Limb (tissue), 2 donors: ENCODE measurements around the gene NOXRED1.
"Not testable (repeated sequence)": the region's sequence is repeated elsewhere in the genome, so short reads cannot be mapped to it uniquely, and the experiment has no call there.

Experiments used
- DNase-seq, 2 donors: peaks; one replicate each; pipeline ENCODE4 v3.0.0-alpha.2; 2016; ENCODE audit errors: extremely low spot score in 2 of 2

Gene NOXRED1, protein sequence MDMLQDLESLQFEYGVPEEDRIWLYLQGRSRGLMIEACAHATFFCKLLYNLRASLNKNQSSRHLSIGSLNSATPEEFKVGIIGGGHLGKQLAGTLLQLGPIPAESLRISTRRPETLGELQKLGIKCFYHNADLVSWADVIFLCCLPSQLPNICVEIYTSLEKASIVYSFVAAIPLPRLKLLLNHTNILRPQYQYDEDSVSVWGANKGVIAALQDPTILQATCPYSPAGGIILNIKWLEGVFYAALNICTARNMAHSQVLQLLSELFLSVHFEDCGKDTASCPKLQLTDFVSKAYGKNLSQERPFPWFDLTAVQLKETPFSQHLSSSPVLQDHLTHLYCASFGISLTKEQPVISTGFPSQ

DNA sequence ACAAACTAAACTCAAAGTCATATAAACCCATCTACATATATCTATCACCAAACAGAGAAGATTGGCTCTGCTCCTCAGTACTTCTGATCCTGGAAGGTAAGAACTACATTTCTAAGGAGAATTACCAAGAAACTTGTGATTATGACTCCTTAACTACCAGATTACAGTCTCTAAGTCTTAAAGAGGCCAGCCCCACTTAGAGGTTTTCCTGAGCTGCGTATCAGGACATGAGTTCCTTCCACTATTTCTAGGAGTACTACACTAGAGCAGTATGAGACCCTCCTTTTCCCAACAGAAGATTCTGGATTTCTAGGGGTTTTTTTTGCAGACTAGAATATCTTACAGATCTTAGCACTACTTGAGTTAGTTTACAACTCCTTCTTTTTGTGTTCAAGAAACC, at the start of gene NOXRED1:
Gene NOXRED1 (minus strand): TSS at position 101 of the 400 bp plus-strand sequence. CDS start 634 bp downstream, outside the sequence.
- no peak for DNase-seq

DNA sequence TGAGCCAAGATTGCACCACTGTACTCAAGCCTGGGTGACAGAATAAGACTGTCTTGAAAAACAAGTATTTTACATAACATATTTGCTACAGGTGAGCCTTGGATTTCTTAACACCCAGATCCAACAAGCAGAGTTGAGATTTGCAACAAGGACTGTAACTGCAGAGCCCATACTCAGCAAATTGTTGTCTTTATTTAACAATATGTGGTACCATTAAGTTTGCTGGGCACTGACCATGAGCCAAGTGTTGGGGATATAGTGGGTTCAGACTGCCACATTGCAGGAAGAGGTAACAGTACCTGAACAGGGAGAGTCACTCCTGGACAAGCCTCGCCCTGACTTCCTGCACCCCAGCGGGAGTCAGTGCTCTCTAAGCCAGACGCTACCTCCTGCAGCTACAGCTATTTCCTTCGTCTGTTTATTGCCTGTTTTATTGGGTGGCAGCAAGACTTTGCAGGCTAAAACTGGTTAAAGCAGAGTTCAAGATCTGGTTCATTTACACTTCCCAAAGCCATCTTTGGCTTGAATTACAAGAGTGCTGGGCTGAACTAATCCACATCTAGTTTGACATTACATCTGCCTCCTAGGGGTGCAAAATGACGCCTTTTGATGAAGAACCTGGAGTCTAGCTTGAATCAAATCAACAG, 47.0 kb upstream of the NOXRED1 start:
- no peak for DNase-seq

DNA sequence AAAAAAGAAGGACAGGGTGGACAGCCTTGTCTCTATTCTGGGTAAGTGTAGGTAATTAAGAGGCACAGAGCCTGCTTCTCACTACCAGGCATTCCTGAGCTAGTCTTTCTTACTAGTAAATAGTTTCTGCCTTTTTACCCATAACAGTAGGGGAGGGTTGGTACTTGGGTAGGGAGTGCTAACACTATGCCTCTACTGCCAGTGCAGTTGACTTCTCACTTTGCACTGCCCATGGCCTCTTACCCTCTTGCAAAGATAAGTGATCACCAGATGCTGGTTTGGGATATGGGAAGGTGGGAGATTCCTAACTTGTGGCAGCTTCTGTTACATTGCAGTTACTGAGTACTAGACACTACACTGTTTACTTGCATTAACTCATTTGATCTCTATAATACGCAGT, 46.2 kb upstream of the NOXRED1 start:
- DNase-seq, result no peak

DNA sequence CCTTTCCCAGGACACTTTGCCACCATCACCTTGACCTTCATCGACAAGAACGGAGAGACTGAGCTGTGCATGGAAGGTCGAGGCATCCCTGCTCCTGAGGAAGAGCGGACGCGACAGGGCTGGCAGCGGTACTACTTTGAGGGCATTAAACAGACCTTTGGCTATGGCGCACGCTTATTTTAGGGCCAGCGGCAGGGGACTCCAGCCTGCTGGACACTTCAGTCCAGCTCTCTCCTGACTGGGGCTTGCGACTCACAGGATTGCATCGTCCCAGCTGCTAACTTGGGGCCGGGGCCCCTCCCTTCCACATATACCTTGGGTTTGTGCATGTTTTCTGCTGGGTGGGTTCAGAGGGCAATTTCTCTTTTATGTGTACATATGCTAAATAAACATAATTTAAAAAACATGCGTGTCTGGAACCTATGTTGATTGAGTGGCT, 45.8 kb upstream of the NOXRED1 start:
- no peak for DNase-seq

DNA sequence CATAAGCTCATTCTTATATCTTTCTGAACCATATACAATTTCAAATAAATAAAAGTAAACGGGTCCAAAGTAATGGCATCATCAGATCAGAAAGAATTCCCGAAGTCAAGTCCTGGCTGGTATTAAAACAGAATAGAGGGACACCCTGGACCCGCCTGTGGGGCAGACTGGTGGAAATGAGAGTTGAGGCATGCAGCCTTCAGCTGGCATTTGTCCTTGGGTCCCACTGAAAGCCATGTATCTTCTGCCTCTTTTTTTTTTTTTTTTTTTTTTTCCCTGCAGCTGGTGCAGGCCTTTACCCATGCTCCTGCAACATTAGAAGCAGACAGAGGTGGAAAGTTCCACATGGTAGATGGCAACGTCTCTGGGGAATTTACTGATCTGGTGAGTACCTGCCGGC, 44.5 kb upstream of the NOXRED1 start:
- DNase-seq, result no peak

DNA sequence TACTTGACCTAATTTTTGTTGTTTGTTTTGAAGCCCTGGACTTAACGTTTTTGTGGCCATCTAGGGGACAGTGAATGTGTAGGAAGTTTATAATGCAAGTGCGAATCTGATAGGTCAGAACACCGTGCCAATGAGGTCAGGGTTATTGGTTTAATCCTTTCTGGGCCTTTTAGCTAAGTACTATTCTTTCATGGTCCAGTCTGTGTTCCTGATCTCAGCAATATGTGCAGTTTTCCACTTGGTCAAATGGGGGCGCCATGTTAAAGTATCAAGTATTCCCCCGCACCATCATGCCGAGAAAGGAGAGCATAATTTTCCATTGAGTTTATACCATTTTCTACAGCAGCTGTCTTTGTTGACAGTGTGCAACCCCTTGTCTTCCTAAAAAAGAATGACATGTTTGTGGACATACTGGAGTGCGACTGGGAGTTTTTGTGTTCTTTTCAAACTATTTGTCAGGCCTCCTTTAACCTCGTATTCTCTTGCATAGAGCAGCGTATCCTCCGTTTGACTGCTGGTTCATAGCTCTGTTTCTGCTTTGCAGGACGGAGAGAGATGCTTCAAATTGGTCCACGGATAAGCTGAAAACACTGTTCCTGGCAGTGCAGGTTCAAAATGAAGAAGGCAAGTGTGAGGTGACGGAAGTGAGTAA, 35.9 kb upstream of the NOXRED1 start:
- DNase-seq, result peak; percentile 37 to 57

DNA sequence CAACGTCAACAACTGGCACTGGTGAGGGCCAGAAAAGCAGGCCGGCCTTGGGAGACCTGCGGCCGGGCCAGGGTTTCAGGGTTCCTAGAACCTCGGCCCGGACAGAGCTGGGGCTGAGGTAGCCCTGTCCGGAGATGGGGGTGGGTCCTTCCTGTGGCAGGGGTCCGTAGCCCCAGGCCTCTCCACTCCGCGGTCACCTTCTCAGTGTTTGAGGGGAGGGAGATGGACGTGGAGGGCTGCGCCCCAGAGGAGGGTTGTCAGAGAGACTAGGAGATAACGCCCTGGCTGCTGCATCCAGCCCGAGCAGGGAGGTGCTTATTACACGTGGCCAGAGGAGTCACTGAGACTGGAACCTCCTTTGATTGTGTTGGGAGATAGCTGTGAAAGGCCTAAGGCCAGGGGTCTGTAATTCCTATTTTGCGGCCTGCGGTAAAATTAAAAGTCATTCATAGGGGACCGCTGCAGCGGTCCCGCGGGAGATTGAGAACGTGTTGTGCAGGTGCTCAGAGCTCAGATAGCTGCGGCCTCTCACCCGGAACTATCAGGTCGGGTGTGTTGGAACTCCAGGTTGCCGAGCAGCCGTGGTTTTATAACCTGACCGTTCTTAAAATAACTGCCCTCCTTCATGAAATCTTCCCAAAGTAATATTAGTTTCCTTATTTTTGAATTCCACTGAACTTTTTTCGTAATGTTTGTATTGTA, 35.1 kb upstream of the NOXRED1 start:
- DNase-seq, result no peak

DNA sequence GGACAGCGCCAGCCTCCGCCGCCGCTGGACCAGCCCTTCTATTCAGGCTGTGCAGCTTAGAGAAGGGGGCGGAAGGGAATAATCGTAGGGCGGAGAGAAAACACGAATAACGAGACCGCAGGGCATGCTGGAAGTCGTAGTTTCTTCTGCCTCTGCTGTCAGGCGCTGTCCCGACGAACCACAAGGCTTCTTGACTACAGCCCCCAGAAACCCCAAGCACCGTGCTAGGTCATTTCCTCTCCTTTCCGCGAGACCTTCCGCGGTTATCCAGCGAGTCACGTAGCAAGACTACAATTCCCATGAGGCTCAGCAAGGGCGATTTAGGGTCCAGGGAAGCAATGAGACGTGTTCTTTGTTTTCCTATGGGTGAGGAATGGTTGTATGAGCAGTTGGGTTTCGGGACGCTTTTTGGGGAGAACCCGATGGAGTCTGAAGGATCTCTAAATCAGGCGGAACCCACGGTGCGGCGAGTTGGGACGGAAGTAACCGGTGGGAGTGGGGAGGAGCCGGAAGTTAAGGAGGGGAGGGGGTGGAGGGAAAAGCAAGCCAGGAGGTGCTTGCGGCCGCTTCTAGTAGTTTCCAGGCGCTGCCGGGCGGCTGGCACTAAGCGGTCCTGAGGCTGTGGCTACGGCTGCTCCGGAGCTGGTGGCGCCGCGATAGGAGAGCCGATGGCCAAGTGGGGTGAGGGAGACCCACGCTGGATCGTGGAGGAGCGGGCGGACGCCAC, 34.4 kb upstream of the NOXRED1 start, which contains the start of the genes AHSA1 and VIPAS39:
Gene AHSA1 (plus strand): TSS at position 572 of the 727 bp plus-strand sequence. CDS start 97 bp downstream, at position 669.
Gene VIPAS39 (minus strand): TSS at position 80 of the 727 bp plus-strand sequence. CDS start 3,499 bp downstream, outside the sequence.
- DNase-seq, result peak; percentile 95 to 100

DNA sequence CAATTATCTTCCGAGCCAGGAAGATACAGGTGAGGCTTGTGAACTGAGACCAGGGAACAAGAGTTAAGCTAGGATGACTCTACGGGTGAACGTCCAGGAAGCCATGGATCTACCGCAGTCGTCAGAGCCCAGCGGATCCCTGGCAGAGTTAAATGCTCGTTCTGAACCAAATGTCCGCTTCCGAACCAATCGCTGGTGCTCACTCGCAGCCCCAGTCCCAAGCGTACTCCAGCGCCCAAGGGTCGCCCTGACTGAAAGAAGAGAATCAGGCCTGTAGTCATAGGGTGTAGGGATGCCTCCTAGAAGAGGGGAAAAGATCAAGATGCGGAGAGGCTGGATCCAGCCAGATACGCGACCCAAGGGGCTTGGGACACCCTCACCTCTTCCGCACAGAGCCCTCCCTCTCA, 33.8 kb upstream of the NOXRED1 start:
- DNase-seq, result no peak

DNA sequence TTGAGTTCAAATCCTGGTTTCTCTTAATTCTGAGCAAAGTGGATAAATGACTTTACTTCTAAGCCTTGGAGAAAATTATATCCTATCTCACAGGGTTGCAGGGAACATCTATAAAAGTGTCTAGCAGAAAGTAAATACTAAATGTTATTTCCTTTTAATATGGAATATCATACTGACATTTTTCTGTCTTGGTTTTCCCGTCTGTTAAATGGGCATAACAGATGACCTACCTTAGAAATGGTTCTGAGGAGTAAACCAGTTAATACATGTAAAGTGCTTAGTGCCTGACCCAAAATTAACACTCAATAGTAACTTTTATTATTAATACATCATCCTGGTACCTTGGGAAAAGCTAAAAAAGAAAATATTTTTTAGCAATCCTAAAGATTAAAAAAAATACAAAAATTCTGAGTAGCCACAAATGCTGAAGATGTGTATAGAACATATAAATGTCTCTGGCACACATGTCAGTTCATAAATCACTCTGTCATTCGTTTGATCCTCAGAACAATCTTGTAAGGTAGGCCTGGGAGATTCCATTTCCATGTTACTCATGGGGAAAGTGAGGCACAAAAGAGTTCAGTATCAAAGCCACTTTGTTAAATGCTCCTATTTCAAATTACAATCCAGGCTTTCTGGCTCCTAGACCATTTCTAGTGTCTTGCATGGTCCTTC, 32.8 kb upstream of the NOXRED1 start:
- no peak for DNase-seq

DNA sequence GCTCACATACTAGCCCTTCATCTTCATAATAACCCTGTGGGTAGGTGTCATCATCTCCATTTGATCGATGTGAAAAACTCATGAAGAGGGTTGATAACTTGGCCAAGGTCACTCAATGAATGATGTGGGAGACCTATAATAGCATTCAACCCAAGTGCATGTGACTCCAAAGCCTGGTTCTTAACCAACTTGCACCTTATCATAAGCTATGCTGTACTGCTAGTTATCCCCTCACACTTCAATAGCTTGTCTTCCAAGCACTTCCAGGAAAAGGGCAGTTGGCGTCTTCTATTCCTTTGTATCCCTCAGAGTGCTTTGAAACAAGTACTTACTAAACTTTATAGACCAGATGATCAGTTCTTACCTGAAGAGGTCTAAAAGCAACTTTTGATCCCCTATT, 18.9 kb upstream of the NOXRED1 start:
- no peak for DNase-seq

DNA sequence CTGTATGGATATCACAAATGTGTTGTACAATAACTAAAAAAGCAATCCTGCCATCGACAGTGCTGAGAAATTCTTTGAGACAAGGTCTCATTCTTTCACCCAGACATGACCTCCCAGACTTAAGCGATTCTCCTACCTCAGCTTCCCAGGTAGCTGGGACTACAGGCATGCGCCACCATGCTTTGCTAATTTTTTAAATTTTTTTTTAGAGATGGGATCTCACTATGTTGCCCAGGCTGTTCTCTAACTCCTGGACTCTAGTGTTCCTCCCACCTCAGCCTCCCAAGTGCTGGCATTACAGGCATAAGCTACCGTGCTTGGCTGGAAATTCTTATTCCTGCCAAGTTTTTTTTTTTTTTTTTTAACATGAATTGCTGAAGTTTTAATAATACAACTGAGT, 16.5 kb upstream of the NOXRED1 start:
- DNase-seq, result no peak

DNA sequence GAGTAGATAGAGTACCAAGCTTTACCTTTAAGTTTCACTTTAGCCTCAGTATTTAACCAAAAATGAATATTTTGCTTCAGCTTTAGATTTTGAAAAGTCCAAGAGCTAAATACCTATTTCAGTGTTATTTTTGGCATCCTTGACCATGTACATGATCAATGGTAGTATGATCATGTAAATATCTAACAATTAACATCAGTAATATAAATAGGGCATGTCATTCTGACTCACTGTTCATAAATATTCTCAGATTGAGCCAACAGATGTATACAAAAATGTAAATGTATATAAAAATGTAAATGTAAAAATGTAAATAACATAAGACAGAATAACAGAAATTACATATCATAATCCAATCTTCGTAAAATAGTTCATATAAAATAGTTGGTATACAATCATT, 15.3 kb upstream of the NOXRED1 start:
- DNase-seq, result no peak

DNA sequence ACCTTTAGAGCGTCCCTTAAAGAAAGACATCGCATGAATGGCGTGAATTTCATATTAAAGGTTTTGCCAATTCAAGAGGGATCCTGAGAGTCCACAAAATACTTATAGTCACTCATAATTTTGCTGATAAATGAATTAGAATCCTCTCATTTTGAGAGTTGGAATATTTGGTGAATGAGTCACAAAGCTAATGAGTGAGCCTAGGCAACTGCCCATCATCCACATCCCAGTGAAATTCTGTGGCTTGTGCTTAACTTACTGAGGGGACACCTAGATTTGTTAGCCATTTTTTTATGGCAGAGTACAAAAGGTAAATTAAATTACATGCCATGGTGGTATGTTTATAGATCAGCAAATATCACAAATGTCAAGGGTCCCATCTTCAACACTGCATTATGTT, 12.7 kb upstream of the NOXRED1 start:
- no peak for DNase-seq

DNA sequence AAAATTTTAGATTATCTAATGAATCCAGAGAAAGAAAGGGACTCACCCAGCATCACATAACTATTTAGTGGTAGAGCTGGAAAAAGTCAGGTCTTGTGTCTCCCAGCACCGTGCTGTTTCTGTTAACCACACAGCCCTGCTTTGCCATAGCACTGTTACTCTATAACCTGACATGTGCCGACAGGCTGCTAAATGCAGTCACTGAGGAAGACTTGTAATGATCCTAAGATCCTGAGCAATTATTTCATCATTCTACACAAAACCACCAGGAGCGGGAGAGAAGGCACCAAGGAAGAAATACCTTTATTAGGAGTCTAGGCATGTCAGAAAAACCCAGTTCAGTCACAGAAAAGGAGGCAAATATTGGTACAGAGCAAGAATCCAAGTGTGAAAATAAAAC, 3.1 kb upstream of the NOXRED1 start:
- no peak for DNase-seq

DNA sequence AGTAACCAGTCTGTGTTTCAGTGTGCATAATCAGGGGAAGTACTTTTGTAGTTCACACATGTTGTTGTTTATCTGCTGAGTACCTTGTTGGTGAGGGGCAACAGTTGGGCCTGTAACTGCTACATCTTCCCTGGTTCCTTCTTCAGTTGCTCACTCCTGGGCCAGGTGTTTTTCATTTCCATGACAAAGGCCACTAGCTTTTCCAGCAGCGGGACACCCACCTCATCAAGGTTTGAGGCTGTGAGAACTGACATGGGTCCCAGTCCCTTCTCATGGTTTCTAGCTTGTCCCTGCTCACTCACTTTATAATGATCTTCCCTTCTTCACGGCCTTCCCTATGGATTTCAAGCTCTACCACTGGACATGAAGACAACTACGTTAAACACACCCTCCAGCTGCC, 1.5 kb upstream of the NOXRED1 start:
- no peak for DNase-seq

DNA sequence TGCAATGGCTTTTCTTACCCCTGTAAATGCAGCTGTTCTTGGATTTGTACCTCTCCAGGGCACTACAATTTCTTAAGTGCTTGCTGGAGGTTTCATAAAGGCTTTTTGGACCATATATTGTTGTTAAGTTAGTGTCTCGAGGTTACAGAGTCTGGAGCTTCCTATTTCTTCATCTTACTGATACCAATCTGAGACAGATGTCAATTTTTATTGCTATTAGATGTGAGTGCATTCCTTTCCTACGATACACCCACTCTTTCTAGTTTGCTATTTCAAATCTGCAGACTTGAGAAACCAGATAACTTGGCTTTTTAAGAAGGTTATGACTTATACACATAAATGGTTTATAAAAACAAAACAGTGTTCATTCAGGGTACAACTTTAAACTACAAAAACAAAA, 2.1 kb downstream of the NOXRED1 start:
- DNase-seq, result no peak

DNA sequence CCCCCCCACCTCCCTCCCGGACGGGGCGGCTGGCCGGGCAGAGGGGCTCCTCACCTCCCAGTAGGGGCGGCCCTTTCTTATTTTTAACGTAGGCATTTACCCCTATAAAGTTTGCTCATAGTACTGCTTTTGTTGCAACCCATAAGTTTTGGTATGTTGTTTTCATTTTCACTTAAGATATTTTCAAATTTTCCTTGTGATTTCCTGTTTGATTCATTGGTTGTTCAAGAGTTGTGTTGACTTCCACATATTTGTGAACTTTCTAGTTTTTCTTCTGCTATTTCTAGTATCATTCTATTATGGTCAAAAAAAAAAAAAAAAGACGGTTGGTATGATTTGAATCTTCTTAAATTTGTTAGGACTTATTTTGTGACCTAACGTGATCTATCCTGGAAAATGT, 6.5 kb downstream of the NOXRED1 start:
- DNase-seq, result no peak

DNA sequence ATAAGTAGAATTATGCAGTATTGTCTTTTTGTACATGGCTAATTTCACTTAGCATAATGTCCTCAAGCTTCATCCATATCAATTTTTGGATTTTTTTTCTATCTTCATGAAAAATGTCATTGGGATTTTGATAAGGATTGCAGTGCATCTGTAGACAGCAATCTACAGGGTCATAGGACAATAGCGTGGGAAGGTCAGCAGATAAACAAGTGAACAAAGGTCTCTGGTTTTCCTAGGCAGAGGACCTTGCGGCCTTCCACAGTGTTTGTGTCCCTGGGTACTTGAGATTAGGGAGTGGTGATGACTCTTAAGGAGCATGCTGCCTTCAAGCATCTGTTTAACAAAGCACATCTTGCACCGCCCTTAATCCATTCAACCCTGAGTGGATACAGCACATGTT, 7.2 kb downstream of the NOXRED1 start:
- DNase-seq, result not testable (repeated sequence)

DNA sequence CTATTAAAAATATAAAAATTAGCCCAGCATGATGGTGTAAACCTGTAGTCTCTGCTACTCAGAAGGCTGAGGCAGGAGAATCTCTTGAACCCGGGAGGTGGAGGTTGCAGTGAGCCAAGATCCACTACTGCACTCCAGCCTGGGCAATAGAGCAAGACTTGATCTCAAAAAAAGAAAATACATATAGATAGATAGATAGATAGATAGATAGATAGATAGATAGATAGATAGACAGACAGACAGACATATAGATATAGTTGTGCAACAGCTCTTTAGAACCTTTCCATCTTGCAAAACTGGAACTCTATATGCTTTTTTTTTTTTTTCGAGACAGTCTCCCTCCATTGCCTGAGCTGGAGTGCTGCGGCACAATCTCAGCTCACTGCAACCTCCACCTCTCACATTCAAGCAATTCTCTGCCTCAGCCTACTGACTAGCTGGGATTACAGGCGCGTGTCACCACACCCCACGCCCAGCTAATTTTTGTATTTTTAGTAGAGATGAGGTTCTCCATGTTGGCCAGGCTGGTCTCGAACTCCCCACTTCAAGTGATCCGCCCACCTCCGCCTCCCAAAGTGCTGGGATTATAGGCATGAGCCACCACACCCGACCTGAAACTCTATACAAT, 7.8 kb downstream of the NOXRED1 start:
- not testable (repeated sequence) for DNase-seq
